ENCODE data around the gene POLE.

POLE gene

GRCh38 chr12:132593938-132594358, 93.2 kb downstream of the POLE start:
- H3K4me3 ChIP-seq (ENCODE audit: low read length, poor library complexity, severe bottlenecking): no peak overlapping the region

GRCh38 chr12:132593521-132593920, 93.6 kb downstream of the POLE start:
- Histone ChIP-seq H3K27me3 (ENCODE audit: insufficient read depth, low read length, poor library complexity, severe bottlenecking) (peaks cover 5% of the 10 kb centered on the region), H3K4me1 (ENCODE audit: insufficient read depth, low read length, poor library complexity, severe bottlenecking) (peaks cover under 1% of the 10 kb centered on the region), H3K79me2 (ENCODE audit: insufficient read depth, low read length) (no peaks in the 10 kb centered on the region), H3K4me3 (ENCODE audit: low read length, poor library complexity, severe bottlenecking) (no peak overlapping the region), H2AFZ (ENCODE audit: low read length) (no peak overlapping the region), H3F3A (ENCODE audit: low read depth) (no peaks in the 10 kb centered on the region), H3K4me2 (ENCODE audit: low read depth, low read length, poor library complexity, severe bottlenecking) (peak overlapping the region; percentile 15), H3K36me3 (ENCODE audit: insufficient read depth, low read length) (no peaks in the 10 kb centered on the region), H4K20me1 (ENCODE audit: insufficient read depth, low read length, poor library complexity, severe bottlenecking) (no peaks in the 10 kb centered on the region), H3K9me2 (replicated peaks; ENCODE audit: low read depth, low read length) (no peaks in the 10 kb centered on the region), H3K9ac (ENCODE audit: low read depth, low read length, poor library complexity, severe bottlenecking) (no peak overlapping the region), H3K9me3 (ENCODE audit: insufficient read depth, low read depth, low read length) (no peaks in the 10 kb centered on the region)
- TF ChIP-seq EZH2phosphoT487 (IDR thresholded peaks at IDR 0.05; ENCODE audit: borderline replicate concordance): no peak

More at GRCh38 chr12:132593938-132594358, 93.2 kb downstream of the POLE start:
- Histone ChIP-seq H3K27me3 (ENCODE audit: insufficient read depth, low read length, poor library complexity, severe bottlenecking) (peaks cover 5% of the 10 kb centered on the region), H3K9ac (ENCODE audit: low read depth, low read length, poor library complexity, severe bottlenecking) (no peak overlapping the region), H4K20me1 (ENCODE audit: insufficient read depth, low read length, poor library complexity, severe bottlenecking) (no peaks in the 10 kb centered on the region), H3K4me2 (ENCODE audit: low read depth, low read length, poor library complexity, severe bottlenecking) (peak overlapping the region; percentile 15), H3K9me3 (ENCODE audit: insufficient read depth, low read depth, low read length) (no peaks in the 10 kb centered on the region), H3K4me1 (ENCODE audit: insufficient read depth, low read length, poor library complexity, severe bottlenecking) (peaks cover 5% of the 10 kb centered on the region), H3K79me2 (ENCODE audit: insufficient read depth, low read length) (no peaks in the 10 kb centered on the region), H3K9me2 (replicated peaks; ENCODE audit: low read depth, low read length) (no peaks in the 10 kb centered on the region), H2AFZ (ENCODE audit: low read length) (no peak overlapping the region), H3K36me3 (ENCODE audit: insufficient read depth, low read length) (no peaks in the 10 kb centered on the region), H3F3A (ENCODE audit: low read depth) (no peaks in the 10 kb centered on the region)
- TF ChIP-seq EZH2phosphoT487 (IDR thresholded peaks at IDR 0.05; ENCODE audit: borderline replicate concordance): no peak
- TF ChIP-seq CTCF (conservative IDR thresholded peaks at IDR 0.05; ENCODE audit: low read length): no peak

GRCh38 chr12:132593071-132593470, 94.1 kb downstream of the POLE start:
- no peak overlapping the region for H3K4me3 ChIP-seq (ENCODE audit: low read length, poor library complexity, severe bottlenecking)
- TF ChIP-seq EZH2phosphoT487 (IDR thresholded peaks at IDR 0.05; ENCODE audit: borderline replicate concordance) (no peak), CTCF (conservative IDR thresholded peaks at IDR 0.05; ENCODE audit: low read length) (no peak)
- no peak overlapping the region for H3K4me2 ChIP-seq (ENCODE audit: low read depth, low read length, poor library complexity, severe bottlenecking)
- no peak overlapping the region for H2AFZ ChIP-seq (ENCODE audit: low read length)
- no peaks in the 10 kb centered on the region for H4K20me1 ChIP-seq (ENCODE audit: insufficient read depth, low read length, poor library complexity, severe bottlenecking)
- no peaks in the 10 kb centered on the region for H3K79me2 ChIP-seq (ENCODE audit: insufficient read depth, low read length)
- no peaks in the 10 kb centered on the region for H3F3A ChIP-seq (ENCODE audit: low read depth)
- H3K4me1 ChIP-seq (ENCODE audit: insufficient read depth, low read length, poor library complexity, severe bottlenecking): no peaks in the 10 kb centered on the region
- no peak overlapping the region for H3K9ac ChIP-seq (ENCODE audit: low read depth, low read length, poor library complexity, severe bottlenecking)
- no peaks in the 10 kb centered on the region for H3K36me3 ChIP-seq (ENCODE audit: insufficient read depth, low read length)
- H3K27me3 ChIP-seq (ENCODE audit: insufficient read depth, low read length, poor library complexity, severe bottlenecking): peaks cover 5% of the 10 kb centered on the region
- no peaks in the 10 kb centered on the region for H3K9me2 ChIP-seq (replicated peaks; ENCODE audit: low read depth, low read length)
- H3K9me3 ChIP-seq (ENCODE audit: insufficient read depth, low read depth, low read length): no peaks in the 10 kb centered on the region

GRCh38 chr12:132592282-132592970, 94.7 kb downstream of the POLE start:
- TF ChIP-seq CTCF (conservative IDR thresholded peaks at IDR 0.05; ENCODE audit: low read length) (no peak), EZH2phosphoT487 (IDR thresholded peaks at IDR 0.05; ENCODE audit: borderline replicate concordance) (no peak)
- no peaks in the 10 kb centered on the region for H4K20me1 ChIP-seq (ENCODE audit: insufficient read depth, low read length, poor library complexity, severe bottlenecking)
- no peaks in the 10 kb centered on the region for H3K9me3 ChIP-seq (ENCODE audit: insufficient read depth, low read depth, low read length)
- H3K36me3 ChIP-seq (ENCODE audit: insufficient read depth, low read length): no peaks in the 10 kb centered on the region
- no peak overlapping the region for H2AFZ ChIP-seq (ENCODE audit: low read length)
- H3K79me2 ChIP-seq (ENCODE audit: insufficient read depth, low read length): no peaks in the 10 kb centered on the region
- H3K4me3 ChIP-seq (ENCODE audit: low read length, poor library complexity, severe bottlenecking): no peak overlapping the region
- H3K9ac ChIP-seq (ENCODE audit: low read depth, low read length, poor library complexity, severe bottlenecking): no peak overlapping the region
- H3K9me2 ChIP-seq (replicated peaks; ENCODE audit: low read depth, low read length): no peaks in the 10 kb centered on the region
- peaks cover 2% of the 10 kb centered on the region for H3K27me3 ChIP-seq (ENCODE audit: insufficient read depth, low read length, poor library complexity, severe bottlenecking)
- H3F3A ChIP-seq (ENCODE audit: low read depth): no peaks in the 10 kb centered on the region
- no peaks in the 10 kb centered on the region for H3K4me1 ChIP-seq (ENCODE audit: insufficient read depth, low read length, poor library complexity, severe bottlenecking)
- H3K4me2 ChIP-seq (ENCODE audit: low read depth, low read length, poor library complexity, severe bottlenecking): no peak overlapping the region
